ENCODE results near the gene CNIH3.
"Not testable (repeated sequence)": the region's sequence is repeated elsewhere in the genome, so short reads cannot be mapped to it uniquely, and the experiment has no call there.

DNA sequence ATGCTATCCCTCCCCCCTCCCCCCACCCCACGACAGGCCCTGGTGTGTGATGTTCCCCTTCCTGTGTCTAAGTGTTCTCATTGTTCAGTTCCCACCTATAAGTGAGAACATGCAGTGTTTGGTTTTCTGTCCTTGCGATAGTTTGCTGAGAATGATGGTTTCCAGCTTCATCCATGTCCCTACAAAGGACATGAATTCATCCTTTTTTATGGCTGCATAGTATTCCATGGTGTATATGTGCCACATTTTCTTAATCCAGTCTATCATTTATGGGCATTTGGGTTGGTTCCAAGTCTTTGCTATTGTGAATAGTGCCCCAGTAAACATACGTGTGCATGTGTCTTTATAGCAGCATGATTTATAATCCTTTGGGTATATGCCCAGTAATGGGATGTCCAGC, 70.0 kb downstream of the CNIH3 start:
- TF ChIP-seq POLR2A (IDR thresholded peaks at IDR 0.05; ENCODE audit: low read depth, low read length); FOS (IDR thresholded peaks at IDR 0.05; ENCODE audit: borderline replicate concordance, insufficient read depth, low read length); EZH2 (IDR thresholded peaks at IDR 0.05; ENCODE audit: borderline replicate concordance, low read depth, low read length, severe bottlenecking); JUN (IDR thresholded peaks at IDR 0.05; ENCODE audit: borderline replicate concordance, insufficient read depth, insufficient read length, low read depth); POLR2AphosphoS5 (IDR thresholded peaks at IDR 0.05; ENCODE audit: insufficient read depth, low read depth, low read length): not testable (repeated sequence)
- TF ChIP-seq, protein P1, sequence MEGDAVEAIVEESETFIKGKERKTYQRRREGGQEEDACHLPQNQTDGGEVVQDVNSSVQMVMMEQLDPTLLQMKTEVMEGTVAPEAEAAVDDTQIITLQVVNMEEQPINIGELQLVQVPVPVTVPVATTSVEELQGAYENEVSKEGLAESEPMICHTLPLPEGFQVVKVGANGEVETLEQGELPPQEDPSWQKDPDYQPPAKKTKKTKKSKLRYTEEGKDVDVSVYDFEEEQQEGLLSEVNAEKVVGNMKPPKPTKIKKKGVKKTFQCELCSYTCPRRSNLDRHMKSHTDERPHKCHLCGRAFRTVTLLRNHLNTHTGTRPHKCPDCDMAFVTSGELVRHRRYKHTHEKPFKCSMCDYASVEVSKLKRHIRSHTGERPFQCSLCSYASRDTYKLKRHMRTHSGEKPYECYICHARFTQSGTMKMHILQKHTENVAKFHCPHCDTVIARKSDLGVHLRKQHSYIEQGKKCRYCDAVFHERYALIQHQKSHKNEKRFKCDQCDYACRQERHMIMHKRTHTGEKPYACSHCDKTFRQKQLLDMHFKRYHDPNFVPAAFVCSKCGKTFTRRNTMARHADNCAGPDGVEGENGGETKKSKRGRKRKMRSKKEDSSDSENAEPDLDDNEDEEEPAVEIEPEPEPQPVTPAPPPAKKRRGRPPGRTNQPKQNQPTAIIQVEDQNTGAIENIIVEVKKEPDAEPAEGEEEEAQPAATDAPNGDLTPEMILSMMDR (IDR thresholded peaks at IDR 0.05; ENCODE audit: extremely low read depth in 1 of 2, insufficient read depth in 1 of 2, low read depth in 1 of 2, low read length in 2 of 2) = not testable (repeated sequence)
- TF ChIP-seq, protein P2, sequence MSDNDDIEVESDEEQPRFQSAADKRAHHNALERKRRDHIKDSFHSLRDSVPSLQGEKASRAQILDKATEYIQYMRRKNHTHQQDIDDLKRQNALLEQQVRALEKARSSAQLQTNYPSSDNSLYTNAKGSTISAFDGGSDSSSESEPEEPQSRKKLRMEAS (IDR thresholded peaks at IDR 0.05; ENCODE audit: insufficient read depth, insufficient read length) = not testable (repeated sequence)

All from endothelial cell of umbilical vein (primary cell).